Smooth muscle cell (in vitro differentiated cells): ENCODE results near the gene ZNF37A. TPM values are rescaled to one million over a fixed set of nuclear protein-coding genes. Genes with fewer than 3 reads are reported as not detected.

Source experiments
- DNase-seq: peaks from one replicate; lab custom pipeline; 2025; ENCODE audit not compliant: unreplicated experiment; lab: John Stamatoyannopoulos, UW
- H2AFZ ChIP-seq: fragments of 200-600 bp; sonication (generic); 2 replicates; pipeline ENCODE4 v1.6.0; 2016; ENCODE audit warnings: antibody characterized with exemption, low read depth, mild to moderate bottlenecking
- H3F3A ChIP-seq: fragments of 200-600 bp; sonication (generic); 2 replicates; pipeline ENCODE4 v1.6.0; 2017; ENCODE audit warnings: antibody characterized with exemption, low read depth
- H3K27ac ChIP-seq: fragments of 200-600 bp; sonication (generic); 2 replicates; pipeline ENCODE4 v1.5.1; 2016; ENCODE audit warnings: low read depth, mild to moderate bottlenecking
- H3K27me3 ChIP-seq: fragments of 200-600 bp; sonication (generic); 2 replicates; pipeline ENCODE4 v1.6.1; 2016; ENCODE audit warnings: low read depth, mild to moderate bottlenecking
- H3K36me3 ChIP-seq: fragments of 200-600 bp; sonication (generic); 2 replicates; pipeline ENCODE4 v1.5.1; 2016; ENCODE audit warnings: low read depth
- H3K4me1 ChIP-seq: fragments of 200-600 bp; sonication (generic); 2 replicates; pipeline ENCODE4 v1.5.1; 2016; ENCODE audit warnings: low read depth
- H3K4me2 ChIP-seq: fragments of 200-600 bp; sonication (generic); 2 replicates; pipeline ENCODE4 v1.6.0; 2016; ENCODE audit warnings: mild to moderate bottlenecking
- H3K4me3 ChIP-seq: fragments of 200-600 bp; sonication (generic); 2 replicates; pipeline ENCODE4 v1.5.1; 2016; ENCODE audit warnings: mild to moderate bottlenecking
- H3K79me2 ChIP-seq: fragments of 200-600 bp; sonication (generic); 2 replicates; pipeline ENCODE4 v1.6.0; 2016; ENCODE audit warnings: low read depth, mild to moderate bottlenecking
- H3K9ac ChIP-seq: fragments of 200-600 bp; sonication (generic); 2 replicates; pipeline ENCODE4 v1.6.0; 2016; ENCODE audit warnings: low read depth
- H3K9me3 ChIP-seq: fragments of 200-600 bp; sonication (generic); replicated peaks from 2 replicates; pipeline ENCODE4 v1.5.1; 2016; ENCODE audit warnings: low read depth
- H4K20me1 ChIP-seq: fragments of 200-600 bp; sonication (generic); 2 replicates; pipeline ENCODE4 v1.6.0; 2016; ENCODE audit warnings: low read depth
- WGBS: methylation state at CpG from one replicate; pipeline ENCODE4 v1.1.7; 2016; ENCODE audit warnings: low lambda C conversion rate; 5-methylcytosine and 5-hydroxymethylcytosine counted together
- polyA plus RNA-seq: library from polyadenylated mRNA; unstranded; fragments of >200 nt; fragmentation: Nextera tagmentation; extraction: Ambion mirVana; gene quantifications from 2 replicates; pipeline ENCODE4 v1.2.1, GENCODE V29; 2016
- total RNA-seq: library from RNA; depleted of rRNA; stranded (reverse); fragments of >200 nt; gene quantifications from 2 replicates; pipeline ENCODE4 v1.2.3, GENCODE V29; 2014
- TF ChIP-seq, protein P1 (sequence below): fragments of 200-600 bp; sonication (generic); IDR thresholded peaks from 2 replicates; pipeline ENCODE4 v1.5.1; 2017; ENCODE audit warnings: borderline replicate concordance, mild to moderate bottlenecking, antibody characterized with exemption; ENCODE audit not compliant: insufficient read depth, poor library complexity, severe bottlenecking

Gene ZNF37A
- total and polyA plus RNA-seq, 2 experiments from 2014 or later: 3.2 to 30.3 TPM

GRCh38 chr10:38119038-38119437 is 24.9 kb downstream of the ZNF37A start:
- H3K27me3 ChIP-seq: no peaks in the 10 kb centered on the region
- peaks cover 39% of the 10 kb centered on the region for H3K36me3 ChIP-seq

GRCh38 chr10:38127812-38128211 is 33.7 kb downstream of the ZNF37A start:
- Histone ChIP-seq H3K4me1 (no peaks in the 10 kb centered on the region), H3K4me3 (no peak overlapping the region), H3K9ac (no peak overlapping the region), H3K27ac (no peak overlapping the region), H3K4me2 (no peak overlapping the region), H3K9me3 (peaks cover 22% of the 10 kb centered on the region), H3K79me2 (no peaks in the 10 kb centered on the region), H3K27me3 (no peaks in the 10 kb centered on the region), H3K36me3 (no peaks in the 10 kb centered on the region), H4K20me1 (no peaks in the 10 kb centered on the region), H2AFZ (no peak overlapping the region), H3F3A (no peaks in the 10 kb centered on the region)
- WGBS: 73% methylated on average over 2 of the region's 2 CpGs
- no peak for DNase-seq
- TF ChIP-seq, protein P1, sequence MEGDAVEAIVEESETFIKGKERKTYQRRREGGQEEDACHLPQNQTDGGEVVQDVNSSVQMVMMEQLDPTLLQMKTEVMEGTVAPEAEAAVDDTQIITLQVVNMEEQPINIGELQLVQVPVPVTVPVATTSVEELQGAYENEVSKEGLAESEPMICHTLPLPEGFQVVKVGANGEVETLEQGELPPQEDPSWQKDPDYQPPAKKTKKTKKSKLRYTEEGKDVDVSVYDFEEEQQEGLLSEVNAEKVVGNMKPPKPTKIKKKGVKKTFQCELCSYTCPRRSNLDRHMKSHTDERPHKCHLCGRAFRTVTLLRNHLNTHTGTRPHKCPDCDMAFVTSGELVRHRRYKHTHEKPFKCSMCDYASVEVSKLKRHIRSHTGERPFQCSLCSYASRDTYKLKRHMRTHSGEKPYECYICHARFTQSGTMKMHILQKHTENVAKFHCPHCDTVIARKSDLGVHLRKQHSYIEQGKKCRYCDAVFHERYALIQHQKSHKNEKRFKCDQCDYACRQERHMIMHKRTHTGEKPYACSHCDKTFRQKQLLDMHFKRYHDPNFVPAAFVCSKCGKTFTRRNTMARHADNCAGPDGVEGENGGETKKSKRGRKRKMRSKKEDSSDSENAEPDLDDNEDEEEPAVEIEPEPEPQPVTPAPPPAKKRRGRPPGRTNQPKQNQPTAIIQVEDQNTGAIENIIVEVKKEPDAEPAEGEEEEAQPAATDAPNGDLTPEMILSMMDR: no peak

More at GRCh38 chr10:38119038-38119437, 24.9 kb downstream of the ZNF37A start:
- no peaks in the 10 kb centered on the region for H3K4me1 ChIP-seq
- no peaks in the 10 kb centered on the region for H3F3A ChIP-seq
- no peak overlapping the region for H3K27ac ChIP-seq
- H3K9me3 ChIP-seq: peaks cover 51% of the 10 kb centered on the region
- H3K4me3 ChIP-seq: no peak overlapping the region
- no peak overlapping the region for H3K4me2 ChIP-seq
- H4K20me1 ChIP-seq: no peaks in the 10 kb centered on the region
- 72% methylated on average over 1 of the region's 1 CpG for WGBS
- no peak overlapping the region for H2AFZ ChIP-seq
- no peak for DNase-seq
- no peaks in the 10 kb centered on the region for H3K79me2 ChIP-seq
- TF ChIP-seq, protein P1: no peak
- no peak overlapping the region for H3K9ac ChIP-seq

DNA sequence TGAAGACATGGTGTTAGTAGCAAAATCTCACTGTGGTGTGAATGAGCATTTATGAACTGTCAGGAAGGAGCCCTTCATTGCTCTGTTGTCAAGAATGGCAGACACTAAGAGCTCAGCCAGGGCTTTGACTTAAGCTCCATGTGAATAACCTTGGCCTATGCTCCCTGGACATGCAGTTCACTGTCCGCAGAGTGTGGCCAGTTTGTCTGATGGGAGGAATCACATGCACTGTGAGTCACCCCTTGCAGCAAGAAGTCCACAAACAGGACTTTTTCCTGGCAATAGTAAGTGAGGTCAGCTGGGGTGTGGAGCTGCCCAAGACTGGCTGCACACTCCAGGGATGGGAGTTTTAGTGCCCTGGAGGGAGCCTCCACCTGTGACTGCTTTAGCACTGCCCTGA is 49.5 kb downstream of the ZNF37A start:
- Histone ChIP-seq H3K27ac (no peak overlapping the region), H3K9me3 (peaks cover 6% of the 10 kb centered on the region), H2AFZ (no peak overlapping the region), H3K4me3 (no peak overlapping the region), H3K36me3 (no peaks in the 10 kb centered on the region), H3F3A (no peaks in the 10 kb centered on the region), H4K20me1 (no peaks in the 10 kb centered on the region), H3K4me1 (no peaks in the 10 kb centered on the region), H3K4me2 (no peak overlapping the region), H3K27me3 (no peaks in the 10 kb centered on the region), H3K79me2 (no peaks in the 10 kb centered on the region), H3K9ac (no peak overlapping the region)
- no peak for DNase-seq
- TF ChIP-seq, protein P1: no peak
- WGBS: 70% methylated on average over 1 of the region's 1 CpG

DNA sequence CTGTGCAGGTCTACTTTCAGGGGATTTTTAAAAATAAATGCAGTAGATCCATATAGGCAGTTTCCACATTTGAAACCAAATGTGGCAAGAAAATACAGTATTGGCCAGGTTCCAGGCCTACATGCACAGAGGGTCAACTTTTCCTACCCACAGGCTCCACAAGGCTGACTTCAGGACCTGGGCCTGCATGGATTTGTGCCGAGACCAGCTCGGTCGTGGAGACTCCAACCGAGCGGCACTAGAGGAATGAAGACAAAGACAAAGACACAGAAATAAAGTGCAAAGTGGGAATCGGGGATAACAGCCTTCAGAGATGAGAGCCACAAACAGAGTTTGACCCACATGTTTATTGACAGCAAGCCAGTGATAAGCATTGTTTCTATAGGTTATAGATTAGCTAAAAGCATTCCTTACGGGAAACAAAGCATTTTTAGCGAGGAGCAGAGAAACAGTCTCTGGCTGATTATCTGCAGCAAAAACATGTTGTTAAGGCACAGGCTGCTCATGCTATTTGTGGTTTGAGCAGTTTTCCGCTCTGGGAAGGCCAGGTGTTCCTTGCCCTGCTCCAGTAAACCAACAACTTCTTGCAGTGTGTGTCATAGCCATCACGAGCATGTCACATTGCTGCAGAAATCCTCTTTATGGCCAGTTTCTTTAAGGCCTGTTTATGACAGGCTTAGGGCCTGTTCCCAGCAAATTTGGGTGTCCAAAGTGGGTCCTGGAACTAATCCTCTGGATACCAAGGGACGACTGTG is 52.6 kb downstream of the ZNF37A start:
- Histone ChIP-seq H3F3A (no peaks in the 10 kb centered on the region), H3K9me3 (peaks cover 6% of the 10 kb centered on the region), H3K4me1 (no peaks in the 10 kb centered on the region), H3K4me2 (no peak overlapping the region), H3K9ac (no peak overlapping the region), H3K27me3 (no peaks in the 10 kb centered on the region), H2AFZ (no peak overlapping the region), H3K36me3 (no peaks in the 10 kb centered on the region), H3K4me3 (no peak overlapping the region), H3K79me2 (no peaks in the 10 kb centered on the region), H3K27ac (no peak overlapping the region), H4K20me1 (no peaks in the 10 kb centered on the region)
- 79% methylated on average over 11 of the region's 11 CpGs for WGBS
- DNase-seq: no peak
- TF ChIP-seq, protein P1: no peak
